ENCODE measurements around the gene DAO. TPM values are rescaled to one million over a fixed set of nuclear protein-coding genes. Genes with fewer than 3 reads are reported as not detected.

The DAO gene
- total RNA-seq, 2 experiments from 2014 or later = not detected

DNA sequence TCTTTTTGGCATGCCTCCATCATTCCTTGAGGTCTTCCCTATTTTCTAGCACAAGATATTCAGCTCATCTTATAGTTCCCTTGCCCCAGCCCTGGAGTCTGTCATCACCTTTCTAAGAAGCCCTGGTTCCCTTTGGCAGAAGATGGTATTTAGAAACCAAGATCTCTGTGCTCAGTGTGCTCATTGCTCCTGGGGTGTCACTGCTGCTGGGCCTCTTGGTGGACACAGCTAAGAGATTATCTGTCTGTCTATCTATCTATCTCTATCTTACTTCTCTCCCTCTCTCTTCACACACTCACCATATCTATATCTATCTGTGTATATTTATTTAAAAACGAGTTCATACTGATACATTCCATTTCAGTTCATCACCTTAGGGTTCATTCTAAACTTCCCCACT lies 67.2 kb downstream of the DAO start:
- intact Hi-C loops (cut with micrococcal nuclease; ENCODE audit: unreplicated experiment) = no loop called here
- TF ChIP-seq EZH2phosphoT487 (IDR thresholded peaks at IDR 0.05; ENCODE audit: borderline replicate concordance, low read depth, low read length) = no peak
- TF ChIP-seq, protein P1, sequence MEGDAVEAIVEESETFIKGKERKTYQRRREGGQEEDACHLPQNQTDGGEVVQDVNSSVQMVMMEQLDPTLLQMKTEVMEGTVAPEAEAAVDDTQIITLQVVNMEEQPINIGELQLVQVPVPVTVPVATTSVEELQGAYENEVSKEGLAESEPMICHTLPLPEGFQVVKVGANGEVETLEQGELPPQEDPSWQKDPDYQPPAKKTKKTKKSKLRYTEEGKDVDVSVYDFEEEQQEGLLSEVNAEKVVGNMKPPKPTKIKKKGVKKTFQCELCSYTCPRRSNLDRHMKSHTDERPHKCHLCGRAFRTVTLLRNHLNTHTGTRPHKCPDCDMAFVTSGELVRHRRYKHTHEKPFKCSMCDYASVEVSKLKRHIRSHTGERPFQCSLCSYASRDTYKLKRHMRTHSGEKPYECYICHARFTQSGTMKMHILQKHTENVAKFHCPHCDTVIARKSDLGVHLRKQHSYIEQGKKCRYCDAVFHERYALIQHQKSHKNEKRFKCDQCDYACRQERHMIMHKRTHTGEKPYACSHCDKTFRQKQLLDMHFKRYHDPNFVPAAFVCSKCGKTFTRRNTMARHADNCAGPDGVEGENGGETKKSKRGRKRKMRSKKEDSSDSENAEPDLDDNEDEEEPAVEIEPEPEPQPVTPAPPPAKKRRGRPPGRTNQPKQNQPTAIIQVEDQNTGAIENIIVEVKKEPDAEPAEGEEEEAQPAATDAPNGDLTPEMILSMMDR (conservative IDR thresholded peaks at IDR 0.05; ENCODE audit: low read length) = no peak

DNA sequence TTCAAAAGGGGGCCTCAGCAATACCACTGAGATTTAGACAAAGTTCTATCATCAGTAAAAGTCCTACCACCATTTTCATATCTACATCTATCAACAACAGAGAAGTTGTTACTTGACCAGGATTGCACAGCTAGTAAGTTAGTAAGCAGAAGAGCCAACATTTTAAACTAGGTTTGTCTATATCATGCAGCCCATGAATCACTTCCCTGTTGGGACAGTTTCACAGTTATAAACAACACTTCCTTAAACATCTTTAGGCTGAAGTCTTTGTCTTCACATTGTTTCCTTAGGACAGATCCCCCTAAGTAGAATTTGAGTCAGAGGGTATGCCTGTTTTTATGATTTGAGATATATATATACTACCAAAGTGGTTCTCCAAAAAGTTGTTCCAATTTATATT lies 68.5 kb downstream of the DAO start:
- TF ChIP-seq EZH2phosphoT487 (IDR thresholded peaks at IDR 0.05; ENCODE audit: borderline replicate concordance, low read depth, low read length) = no peak
- TF ChIP-seq, protein P1 (conservative IDR thresholded peaks at IDR 0.05; ENCODE audit: low read length) = no peak
- intact Hi-C loops (cut with micrococcal nuclease; ENCODE audit: unreplicated experiment) = no loop called here
- no peak overlapping the region for H3K4me3 ChIP-seq (ENCODE audit: low read depth, low read length, poor library complexity, severe bottlenecking)
- H3K36me3 ChIP-seq (ENCODE audit: insufficient read depth, low read length) = no peaks in the 10 kb centered on the region
- no TSS peak for BruUV-seq (replicated peaks)
- peak overlapping the region; percentile 66; the same call in 1 of the 2 replicates for H2AFZ ChIP-seq (ENCODE audit: low read length)
- H3K4me2 ChIP-seq (ENCODE audit: low read length) = no peak overlapping the region
- no peak for DNase-seq (ENCODE audit: low spot score)
- no peaks in the 10 kb centered on the region for H4K20me1 ChIP-seq (ENCODE audit: insufficient read depth, low read length)
- POLR2A ChIA-PET = interaction anchor here (0.5 to 1.1 kb wide), 3 partner anchors 44 to 124 kb away, joined by 3 read pairs; no protein-coding TSS in a partner anchor
- H3K9me2 ChIP-seq (ENCODE audit: insufficient read depth, low read length) = no peaks in the 10 kb centered on the region
- H3K79me2 ChIP-seq (ENCODE audit: insufficient read depth, low read depth, low read length) = no peaks in the 10 kb centered on the region
- CTCF ChIA-PET (ENCODE audit: unreplicated experiment) = no interaction called here
- peaks cover 20% of the 10 kb centered on the region for H3K4me1 ChIP-seq (ENCODE audit: insufficient read depth, low read length, poor library complexity, severe bottlenecking)
- H3K9me3 ChIP-seq (ENCODE audit: low read length) = peaks cover 4% of the 10 kb centered on the region; the same call in 1 of the 2 replicates
- H3K27ac ChIP-seq (ENCODE audit: low read depth, low read length, poor library complexity, severe bottlenecking) = no peak overlapping the region

More for the DNA sequence above, 67.2 kb downstream of the DAO start:
- H3K27ac ChIP-seq (ENCODE audit: low read depth, low read length, poor library complexity, severe bottlenecking) = no peak overlapping the region
- H4K20me1 ChIP-seq (ENCODE audit: insufficient read depth, low read length) = no peaks in the 10 kb centered on the region
- no TSS peak for BruUV-seq (replicated peaks)
- no peak for DNase-seq (ENCODE audit: low spot score)
- CTCF ChIA-PET (ENCODE audit: unreplicated experiment) = no interaction called here
- H3K4me1 ChIP-seq (ENCODE audit: insufficient read depth, low read length, poor library complexity, severe bottlenecking) = peaks cover 20% of the 10 kb centered on the region
- no peak overlapping the region for H2AFZ ChIP-seq (ENCODE audit: low read length)
- H3K79me2 ChIP-seq (ENCODE audit: insufficient read depth, low read depth, low read length) = no peaks in the 10 kb centered on the region
- H3K9me3 ChIP-seq (ENCODE audit: low read length) = peaks cover 4% of the 10 kb centered on the region; the same call in 1 of the 2 replicates
- no peak overlapping the region for H3K4me3 ChIP-seq (ENCODE audit: low read depth, low read length, poor library complexity, severe bottlenecking)
- H3K36me3 ChIP-seq (ENCODE audit: insufficient read depth, low read length) = no peaks in the 10 kb centered on the region
- no peaks in the 10 kb centered on the region for H3K9me2 ChIP-seq (ENCODE audit: insufficient read depth, low read length)
- no peak overlapping the region for H3K4me2 ChIP-seq (ENCODE audit: low read length)
- POLR2A ChIA-PET = no interaction called here

DNA sequence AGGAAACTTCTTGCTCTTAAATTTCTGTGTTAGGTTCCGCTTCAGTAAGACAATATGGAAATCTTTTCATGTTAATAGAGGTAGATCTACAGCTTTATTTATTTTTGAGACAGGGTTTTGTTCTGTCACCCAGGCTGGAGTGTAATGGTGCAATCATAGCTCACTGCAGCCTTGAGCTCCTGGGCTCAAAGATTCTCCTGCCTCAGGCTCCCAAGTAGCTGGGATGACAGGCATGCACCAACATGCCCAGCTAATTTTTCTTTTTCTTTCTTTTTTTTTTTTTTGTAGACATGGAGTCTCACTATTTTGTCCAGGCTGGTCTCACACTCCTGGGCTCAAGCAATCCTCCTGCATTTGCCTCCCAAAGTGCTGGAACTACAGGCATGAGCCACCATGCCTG lies 70.1 kb downstream of the DAO start:
- Histone ChIP-seq H4K20me1 (ENCODE audit: insufficient read depth, low read length) (no peaks in the 10 kb centered on the region), H3K9me3 (ENCODE audit: low read length) (peaks cover 4% of the 10 kb centered on the region; the same call in 1 of the 2 replicates), H3K4me3 (ENCODE audit: low read depth, low read length, poor library complexity, severe bottlenecking) (no peak overlapping the region), H3K9me2 (ENCODE audit: insufficient read depth, low read length) (no peaks in the 10 kb centered on the region), H3K36me3 (ENCODE audit: insufficient read depth, low read length) (no peaks in the 10 kb centered on the region), H3K27ac (ENCODE audit: low read depth, low read length, poor library complexity, severe bottlenecking) (no peak overlapping the region), H2AFZ (ENCODE audit: low read length) (no peak overlapping the region), H3K4me2 (ENCODE audit: low read length) (no peak overlapping the region), H3K79me2 (ENCODE audit: insufficient read depth, low read depth, low read length) (no peaks in the 10 kb centered on the region), H3K4me1 (ENCODE audit: insufficient read depth, low read length, poor library complexity, severe bottlenecking) (peaks cover 20% of the 10 kb centered on the region)
- no peak for DNase-seq (ENCODE audit: low spot score)
- CTCF ChIA-PET (ENCODE audit: unreplicated experiment) = interaction anchor here (1.1 to 1.5 kb wide), 2 partner anchors 10 to 146 kb away, joined by 3 read pairs; no protein-coding TSS in a partner anchor
- BruUV-seq (replicated peaks) = no TSS peak
- POLR2A ChIA-PET = interaction anchor here (0.7 to 1.5 kb wide), 5 partner anchors 10 to 348 kb away, joined by 3 to 4 read pairs (median 3); no protein-coding TSS in a partner anchor
- intact Hi-C loops (cut with micrococcal nuclease; ENCODE audit: unreplicated experiment) = loop anchor here (2.0 to 5.0 kb wide), 2 partner anchors 133 to 285 kb away; no protein-coding TSS in a partner anchor
- TF ChIP-seq, protein P1 (conservative IDR thresholded peaks at IDR 0.05; ENCODE audit: low read length) = no peak
- no peak for TF ChIP-seq EZH2phosphoT487 (IDR thresholded peaks at IDR 0.05; ENCODE audit: borderline replicate concordance, low read depth, low read length)
